ENCODE measurements around the gene FIZ1.

Gene FIZ1

DNA sequence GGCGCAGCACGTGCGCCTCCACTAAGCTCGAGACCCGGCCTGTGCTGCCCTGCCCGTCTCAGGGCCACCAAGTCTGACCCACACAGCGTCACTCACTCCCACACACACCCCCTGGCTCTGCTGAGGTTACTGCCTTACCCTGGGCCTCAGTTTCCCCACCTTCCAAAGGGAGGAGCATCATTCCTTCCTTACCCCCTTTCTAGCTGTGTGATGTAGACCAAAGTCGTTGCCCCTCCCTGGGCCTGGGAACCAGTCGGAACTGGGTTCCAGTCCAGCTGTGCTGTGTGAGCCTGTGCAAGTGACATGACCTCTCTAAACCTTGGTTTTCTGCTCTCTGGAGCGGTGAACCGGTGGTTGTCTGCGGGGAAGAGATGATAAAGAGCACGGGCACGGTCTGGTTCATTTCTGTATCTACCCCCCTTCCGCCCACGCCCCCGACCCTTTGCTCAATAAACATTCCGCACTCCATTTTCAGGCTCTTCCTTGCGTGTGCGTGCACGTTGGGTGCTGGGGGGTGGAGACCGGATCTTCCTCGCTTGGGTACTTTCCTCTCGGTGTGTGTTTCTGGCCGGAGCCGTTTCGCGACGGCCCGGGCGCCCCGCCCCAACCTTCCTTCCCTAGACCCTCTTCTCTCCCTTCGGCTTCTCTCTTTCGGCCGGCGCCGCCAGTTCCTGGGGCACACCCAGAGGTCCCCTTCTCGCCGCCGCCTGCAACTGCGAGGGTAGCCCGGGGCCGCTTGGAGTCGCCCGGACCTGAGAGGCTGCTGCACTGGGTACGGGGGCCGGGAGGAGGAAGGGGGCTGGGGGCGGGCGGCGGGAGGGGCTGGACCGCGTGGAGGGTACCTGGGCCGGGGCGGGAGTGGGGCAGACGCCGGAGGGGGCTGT, 43.9 kb upstream of the FIZ1 start, which contains the start of gene ZNF581 (continued):
- peak; percentile 90 for TF ChIP-seq ZNF501 (tag by site-specific recombination; IDR thresholded peaks at IDR 0.05)
- TF ChIP-seq ZNF768 (tag by site-specific recombination; IDR thresholded peaks at IDR 0.05), result peak; percentile 94
- peak; percentile 87 for TF ChIP-seq KLF1 (tag by site-specific recombination; IDR thresholded peaks at IDR 0.05)
- peak; percentile 96; the same call in 1 of the 2 replicates for TF ChIP-seq ZNF391 (tag by site-specific recombination; IDR thresholded peaks at IDR 0.05; ENCODE audit: borderline replicate concordance, low read depth)
- peak; percentile 61 for TF ChIP-seq SP2 (tag by site-specific recombination; IDR thresholded peaks at IDR 0.05)
- TF ChIP-seq ZNF366 (tag by site-specific recombination; conservative IDR thresholded peaks at IDR 0.05), result peak; percentile 78
- peak; percentile 96 for TF ChIP-seq ZXDB (tag by site-specific recombination; IDR thresholded peaks at IDR 0.05)
- no peak; the same call in 1 of the 2 replicates for TF ChIP-seq ZNF623 (tag by site-specific recombination; IDR thresholded peaks at IDR 0.05)
- peak; percentile 81 for TF ChIP-seq OVOL3 (tag by site-specific recombination; IDR thresholded peaks at IDR 0.05)
- TF ChIP-seq HOXA7 (CRISPR knock-in tag; IDR thresholded peaks at IDR 0.05; ENCODE audit: borderline replicate concordance), result 0 out of 2 replicates have a peak, but pooled peaks have one; percentile 20
- TF ChIP-seq ZNF302 (tag by site-specific recombination; IDR thresholded peaks at IDR 0.05; ENCODE audit: low read depth), result no peak
- TF ChIP-seq ZNF24 (tag by site-specific recombination; IDR thresholded peaks at IDR 0.05), result peak; percentile 86
- TF ChIP-seq, protein P1, sequence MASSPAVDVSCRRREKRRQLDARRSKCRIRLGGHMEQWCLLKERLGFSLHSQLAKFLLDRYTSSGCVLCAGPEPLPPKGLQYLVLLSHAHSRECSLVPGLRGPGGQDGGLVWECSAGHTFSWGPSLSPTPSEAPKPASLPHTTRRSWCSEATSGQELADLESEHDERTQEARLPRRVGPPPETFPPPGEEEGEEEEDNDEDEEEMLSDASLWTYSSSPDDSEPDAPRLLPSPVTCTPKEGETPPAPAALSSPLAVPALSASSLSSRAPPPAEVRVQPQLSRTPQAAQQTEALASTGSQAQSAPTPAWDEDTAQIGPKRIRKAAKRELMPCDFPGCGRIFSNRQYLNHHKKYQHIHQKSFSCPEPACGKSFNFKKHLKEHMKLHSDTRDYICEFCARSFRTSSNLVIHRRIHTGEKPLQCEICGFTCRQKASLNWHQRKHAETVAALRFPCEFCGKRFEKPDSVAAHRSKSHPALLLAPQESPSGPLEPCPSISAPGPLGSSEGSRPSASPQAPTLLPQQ (tag by site-specific recombination; IDR thresholded peaks at IDR 0.05), result peak; percentile 80
- peak; percentile 100 for TF ChIP-seq KLF16 (tag by site-specific recombination; IDR thresholded peaks at IDR 0.05)
- TF ChIP-seq SALL2 (tag by site-specific recombination; IDR thresholded peaks at IDR 0.05; ENCODE audit: borderline replicate concordance), result no peak
- peak; percentile 81 for TF ChIP-seq ZFHX2 (tag by site-specific recombination; conservative IDR thresholded peaks at IDR 0.05)
- TF ChIP-seq, protein P2, sequence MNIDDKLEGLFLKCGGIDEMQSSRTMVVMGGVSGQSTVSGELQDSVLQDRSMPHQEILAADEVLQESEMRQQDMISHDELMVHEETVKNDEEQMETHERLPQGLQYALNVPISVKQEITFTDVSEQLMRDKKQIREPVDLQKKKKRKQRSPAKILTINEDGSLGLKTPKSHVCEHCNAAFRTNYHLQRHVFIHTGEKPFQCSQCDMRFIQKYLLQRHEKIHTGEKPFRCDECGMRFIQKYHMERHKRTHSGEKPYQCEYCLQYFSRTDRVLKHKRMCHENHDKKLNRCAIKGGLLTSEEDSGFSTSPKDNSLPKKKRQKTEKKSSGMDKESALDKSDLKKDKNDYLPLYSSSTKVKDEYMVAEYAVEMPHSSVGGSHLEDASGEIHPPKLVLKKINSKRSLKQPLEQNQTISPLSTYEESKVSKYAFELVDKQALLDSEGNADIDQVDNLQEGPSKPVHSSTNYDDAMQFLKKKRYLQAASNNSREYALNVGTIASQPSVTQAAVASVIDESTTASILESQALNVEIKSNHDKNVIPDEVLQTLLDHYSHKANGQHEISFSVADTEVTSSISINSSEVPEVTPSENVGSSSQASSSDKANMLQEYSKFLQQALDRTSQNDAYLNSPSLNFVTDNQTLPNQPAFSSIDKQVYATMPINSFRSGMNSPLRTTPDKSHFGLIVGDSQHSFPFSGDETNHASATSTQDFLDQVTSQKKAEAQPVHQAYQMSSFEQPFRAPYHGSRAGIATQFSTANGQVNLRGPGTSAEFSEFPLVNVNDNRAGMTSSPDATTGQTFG (tag by site-specific recombination; IDR thresholded peaks at IDR 0.05; ENCODE audit: borderline replicate concordance), result peak; percentile 54; the same call in 1 of the 2 replicates
- TF ChIP-seq, protein P3, sequence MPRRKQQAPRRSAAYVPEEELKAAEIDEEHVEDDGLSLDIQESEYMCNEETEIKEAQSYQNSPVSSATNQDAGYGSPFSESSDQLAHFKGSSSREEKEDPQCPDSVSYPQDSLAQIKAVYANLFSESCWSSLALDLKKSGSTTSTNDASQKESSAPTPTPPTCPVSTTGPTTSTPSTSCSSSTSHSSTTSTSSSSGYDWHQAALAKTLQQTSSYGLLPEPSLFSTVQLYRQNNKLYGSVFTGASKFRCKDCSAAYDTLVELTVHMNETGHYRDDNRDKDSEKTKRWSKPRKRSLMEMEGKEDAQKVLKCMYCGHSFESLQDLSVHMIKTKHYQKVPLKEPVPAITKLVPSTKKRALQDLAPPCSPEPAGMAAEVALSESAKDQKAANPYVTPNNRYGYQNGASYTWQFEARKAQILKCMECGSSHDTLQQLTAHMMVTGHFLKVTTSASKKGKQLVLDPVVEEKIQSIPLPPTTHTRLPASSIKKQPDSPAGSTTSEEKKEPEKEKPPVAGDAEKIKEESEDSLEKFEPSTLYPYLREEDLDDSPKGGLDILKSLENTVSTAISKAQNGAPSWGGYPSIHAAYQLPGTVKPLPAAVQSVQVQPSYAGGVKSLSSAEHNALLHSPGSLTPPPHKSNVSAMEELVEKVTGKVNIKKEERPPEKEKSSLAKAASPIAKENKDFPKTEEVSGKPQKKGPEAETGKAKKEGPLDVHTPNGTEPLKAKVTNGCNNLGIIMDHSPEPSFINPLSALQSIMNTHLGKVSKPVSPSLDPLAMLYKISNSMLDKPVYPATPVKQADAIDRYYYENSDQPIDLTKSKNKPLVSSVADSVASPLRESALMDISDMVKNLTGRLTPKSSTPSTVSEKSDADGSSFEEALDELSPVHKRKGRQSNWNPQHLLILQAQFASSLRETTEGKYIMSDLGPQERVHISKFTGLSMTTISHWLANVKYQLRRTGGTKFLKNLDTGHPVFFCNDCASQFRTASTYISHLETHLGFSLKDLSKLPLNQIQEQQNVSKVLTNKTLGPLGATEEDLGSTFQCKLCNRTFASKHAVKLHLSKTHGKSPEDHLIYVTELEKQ (tag by site-specific recombination; IDR thresholded peaks at IDR 0.05; ENCODE audit: borderline replicate concordance), result peak; percentile 39; the same call in 1 of the 2 replicates
- peak; percentile 97 for TF ChIP-seq ZBTB7A (tag by site-specific recombination; IDR thresholded peaks at IDR 0.05; ENCODE audit: low read depth)
- TF ChIP-seq KLF9 (tag by site-specific recombination; IDR thresholded peaks at IDR 0.05; ENCODE audit: low read depth), result peak; percentile 98
- no peak for TF ChIP-seq ZNF311 (tag by site-specific recombination; IDR thresholded peaks at IDR 0.05; ENCODE audit: borderline replicate concordance)
- peak; percentile 83 for TF ChIP-seq KLF10 (tag by site-specific recombination; IDR thresholded peaks at IDR 0.05)
- TF ChIP-seq ZNF585B (tag by site-specific recombination; IDR thresholded peaks at IDR 0.05), result no peak
- 0 out of 2 replicates have a peak, but pooled peaks have one; percentile 74 for TF ChIP-seq ZNF2 (tag by site-specific recombination; IDR thresholded peaks at IDR 0.05)
- TF ChIP-seq ZNF23 (tag by site-specific recombination; IDR thresholded peaks at IDR 0.05; ENCODE audit: borderline replicate concordance), result 0 out of 2 replicates have a peak, but pooled peaks have one; percentile 12
- peak; percentile 91; the same call in 1 of the 2 replicates for TF ChIP-seq HOXC10 (CRISPR knock-in tag; IDR thresholded peaks at IDR 0.05)
- TF ChIP-seq ZBTB48 (tag by site-specific recombination; IDR thresholded peaks at IDR 0.05), result peak; percentile 82
- peak; percentile 81 for TF ChIP-seq ZNF394 (tag by site-specific recombination; IDR thresholded peaks at IDR 0.05; ENCODE audit: borderline replicate concordance)
- TF ChIP-seq ZBTB20 (tag by site-specific recombination; IDR thresholded peaks at IDR 0.05), result peak; percentile 77
- no peak for TF ChIP-seq ZNF677 (tag by site-specific recombination; IDR thresholded peaks at IDR 0.05)
- 0 out of 2 replicates have a peak, but pooled peaks have one; percentile 14 for TF ChIP-seq OSR2 (tag by site-specific recombination; IDR thresholded peaks at IDR 0.05)
- no peak for TF ChIP-seq ZNF610 (tag by site-specific recombination; IDR thresholded peaks at IDR 0.05; ENCODE audit: borderline replicate concordance)
- TF ChIP-seq ZNF629 (tag by site-specific recombination; IDR thresholded peaks at IDR 0.05), result peak; percentile 73
- TF ChIP-seq ZNF10 (tag by site-specific recombination; IDR thresholded peaks at IDR 0.05), result no peak

All from HEK293 (cell line).